ENCODE measurements around the gene MOCOS.

MOCOS gene

DNA sequence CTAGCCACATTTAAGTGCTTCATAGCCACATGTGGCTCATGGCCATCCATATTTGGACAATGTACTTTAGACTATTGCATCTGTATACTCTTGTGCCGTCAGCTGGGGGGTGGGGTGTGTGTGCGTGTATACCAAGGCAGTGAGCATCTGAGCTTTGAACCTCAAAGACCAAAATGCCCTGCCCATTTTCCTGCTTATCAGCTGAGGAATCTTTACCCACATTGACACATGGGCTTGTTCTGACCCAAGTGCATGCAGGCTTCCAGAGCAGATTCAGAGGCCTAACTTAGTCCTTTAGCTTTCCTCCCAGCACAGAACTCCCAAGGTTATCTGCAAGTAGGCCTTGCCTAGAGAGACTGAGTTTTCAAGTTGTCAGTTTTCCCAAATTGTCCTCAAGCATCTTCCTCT is 11.1 kb upstream of the MOCOS start:
- POLR2A ChIA-PET = interaction anchor here (0.6 kb wide), 1 partner anchor 26 kb away, joined by 3 read pairs; no protein-coding TSS in a partner anchor
- CTCF ChIA-PET = interaction anchor here (0.9 kb wide), 1 partner anchor 30 kb away, joined by 3 read pairs; no protein-coding TSS in a partner anchor
- DNase-seq (ENCODE audit: extremely low spot score) = no peak
- TF ChIP-seq, protein P1, sequence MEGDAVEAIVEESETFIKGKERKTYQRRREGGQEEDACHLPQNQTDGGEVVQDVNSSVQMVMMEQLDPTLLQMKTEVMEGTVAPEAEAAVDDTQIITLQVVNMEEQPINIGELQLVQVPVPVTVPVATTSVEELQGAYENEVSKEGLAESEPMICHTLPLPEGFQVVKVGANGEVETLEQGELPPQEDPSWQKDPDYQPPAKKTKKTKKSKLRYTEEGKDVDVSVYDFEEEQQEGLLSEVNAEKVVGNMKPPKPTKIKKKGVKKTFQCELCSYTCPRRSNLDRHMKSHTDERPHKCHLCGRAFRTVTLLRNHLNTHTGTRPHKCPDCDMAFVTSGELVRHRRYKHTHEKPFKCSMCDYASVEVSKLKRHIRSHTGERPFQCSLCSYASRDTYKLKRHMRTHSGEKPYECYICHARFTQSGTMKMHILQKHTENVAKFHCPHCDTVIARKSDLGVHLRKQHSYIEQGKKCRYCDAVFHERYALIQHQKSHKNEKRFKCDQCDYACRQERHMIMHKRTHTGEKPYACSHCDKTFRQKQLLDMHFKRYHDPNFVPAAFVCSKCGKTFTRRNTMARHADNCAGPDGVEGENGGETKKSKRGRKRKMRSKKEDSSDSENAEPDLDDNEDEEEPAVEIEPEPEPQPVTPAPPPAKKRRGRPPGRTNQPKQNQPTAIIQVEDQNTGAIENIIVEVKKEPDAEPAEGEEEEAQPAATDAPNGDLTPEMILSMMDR (IDR thresholded peaks at IDR 0.05; ENCODE audit: control extremely low read depth, extremely low read depth, low read depth, missing control alignments) = no peak

DNA sequence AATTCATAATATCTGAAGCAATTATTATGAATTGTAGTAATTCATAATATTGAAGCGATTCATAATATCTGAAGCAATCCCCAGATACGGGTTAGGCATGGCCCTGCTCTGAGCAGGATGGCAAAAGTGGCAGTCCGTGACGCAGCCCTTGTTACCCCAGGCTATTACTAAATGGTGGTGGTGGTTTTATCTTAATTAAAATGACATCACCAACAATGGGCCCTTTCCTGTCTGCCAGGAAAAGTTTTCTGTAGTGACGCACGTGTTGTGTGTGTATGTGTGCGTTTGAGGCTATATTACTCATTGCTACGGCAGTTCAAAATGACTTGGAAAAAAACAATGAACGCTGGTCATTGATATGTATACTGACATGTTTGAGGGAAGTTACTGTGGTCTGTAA is 10.6 kb upstream of the MOCOS start:
- no peak for DNase-seq (ENCODE audit: extremely low spot score)
- TF ChIP-seq, protein P1 (IDR thresholded peaks at IDR 0.05; ENCODE audit: control extremely low read depth, extremely low read depth, low read depth, missing control alignments) = no peak
- POLR2A ChIA-PET = no interaction called here
- CTCF ChIA-PET = interaction anchor here (0.9 kb wide), 1 partner anchor 30 kb away, joined by 3 read pairs; no protein-coding TSS in a partner anchor

DNA sequence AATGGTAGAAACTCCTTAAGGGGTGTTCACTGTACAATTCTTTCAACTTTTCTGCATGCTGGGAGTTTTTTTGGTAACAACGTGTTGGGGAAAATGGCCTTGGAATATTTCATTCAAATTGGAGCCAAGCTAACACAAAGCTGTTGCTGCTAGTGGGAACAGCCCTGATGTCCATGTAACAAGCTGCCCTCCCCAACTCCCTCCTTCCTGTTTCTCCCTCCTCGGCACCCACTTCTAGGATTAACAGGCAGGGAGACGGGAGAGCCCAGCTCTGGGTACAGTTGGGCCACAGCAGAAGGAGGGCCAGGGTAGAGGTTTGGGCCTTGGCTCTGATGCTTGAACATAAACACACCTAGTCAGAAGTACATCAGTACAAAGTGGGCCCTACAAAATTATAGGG is 9.4 kb upstream of the MOCOS start:
- ChIA-PET POLR2A (interaction anchor here (0.7 kb wide), 1 partner anchor 44 kb away, joined by 6 read pairs; no protein-coding TSS in a partner anchor), CTCF (no interaction called here)
- TF ChIP-seq, protein P1 (IDR thresholded peaks at IDR 0.05; ENCODE audit: control extremely low read depth, extremely low read depth, low read depth, missing control alignments) = no peak
- no peak for DNase-seq (ENCODE audit: extremely low spot score)

DNA sequence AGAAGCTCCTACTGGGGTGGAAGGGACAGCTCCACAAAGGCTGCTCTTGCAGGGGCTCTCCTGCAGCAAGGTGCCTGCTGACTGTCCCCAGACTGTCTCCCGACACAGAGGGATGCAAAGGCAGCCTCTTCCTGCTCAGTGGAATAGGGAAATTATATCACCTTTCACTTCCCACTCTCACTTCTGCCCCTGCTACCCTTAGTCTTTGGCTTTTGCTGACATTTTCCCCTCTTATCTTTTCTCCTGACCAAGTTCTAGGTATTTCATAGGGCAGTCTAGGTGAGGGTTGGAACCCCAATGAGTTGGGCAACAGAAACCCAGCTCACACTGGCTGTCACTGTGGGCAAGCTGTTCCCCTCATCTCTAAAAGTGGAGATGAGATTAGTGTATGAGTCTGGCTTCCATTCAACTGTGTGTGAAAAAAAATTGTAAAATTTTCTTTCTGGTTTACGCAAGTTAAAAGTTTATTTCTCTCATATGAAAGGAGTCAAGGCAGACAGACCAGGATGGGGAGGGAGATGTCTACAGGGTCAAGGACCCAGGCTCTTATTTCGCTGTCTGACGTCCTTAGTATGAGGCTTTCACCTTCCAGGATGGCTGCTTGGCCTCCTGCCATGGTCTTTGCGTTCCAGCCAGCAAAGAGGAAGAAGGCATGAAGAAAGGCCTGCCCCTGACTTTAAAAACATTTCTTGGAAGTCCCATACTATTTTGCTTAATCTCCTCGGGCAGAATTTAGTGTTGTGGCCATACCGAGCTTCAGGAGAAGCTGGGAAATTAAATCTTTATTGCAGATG is 7.5 kb upstream of the MOCOS start:
- POLR2A ChIA-PET = no interaction called here
- CTCF ChIA-PET = no interaction called here

DNA sequence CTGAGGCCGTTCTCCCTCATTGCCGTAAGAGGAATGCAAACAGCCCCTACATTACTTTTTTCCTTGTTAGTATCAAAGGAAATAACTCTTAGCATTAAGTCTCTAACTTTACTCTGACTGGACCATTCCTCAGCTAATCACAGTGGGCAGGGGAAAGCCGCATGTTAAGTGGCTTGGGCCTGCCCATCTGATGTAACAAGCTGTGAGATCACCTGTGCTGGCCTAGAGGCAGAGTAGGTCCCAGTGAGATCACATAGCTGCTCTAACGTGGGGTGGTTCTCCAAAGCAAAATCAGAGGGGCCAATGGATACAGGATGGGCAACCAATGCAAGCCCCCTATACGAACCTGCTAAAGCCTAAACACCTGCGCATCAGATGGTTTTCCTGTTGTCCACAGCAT is 5.9 kb upstream of the MOCOS start:
- no peak for DNase-seq (ENCODE audit: extremely low spot score)
- ChIA-PET CTCF (interaction anchor here (0.8 kb wide), 1 partner anchor 103 kb away, joined by 3 read pairs; no protein-coding TSS in a partner anchor), POLR2A (no interaction called here)
- TF ChIP-seq, protein P1 (IDR thresholded peaks at IDR 0.05; ENCODE audit: control extremely low read depth, extremely low read depth, low read depth, missing control alignments) = no peak

More for the DNA sequence above, 7.5 kb upstream of the MOCOS start:
- no peak for DNase-seq (ENCODE audit: extremely low spot score)
- TF ChIP-seq, protein P1 (IDR thresholded peaks at IDR 0.05; ENCODE audit: control extremely low read depth, extremely low read depth, low read depth, missing control alignments) = no peak

DNA sequence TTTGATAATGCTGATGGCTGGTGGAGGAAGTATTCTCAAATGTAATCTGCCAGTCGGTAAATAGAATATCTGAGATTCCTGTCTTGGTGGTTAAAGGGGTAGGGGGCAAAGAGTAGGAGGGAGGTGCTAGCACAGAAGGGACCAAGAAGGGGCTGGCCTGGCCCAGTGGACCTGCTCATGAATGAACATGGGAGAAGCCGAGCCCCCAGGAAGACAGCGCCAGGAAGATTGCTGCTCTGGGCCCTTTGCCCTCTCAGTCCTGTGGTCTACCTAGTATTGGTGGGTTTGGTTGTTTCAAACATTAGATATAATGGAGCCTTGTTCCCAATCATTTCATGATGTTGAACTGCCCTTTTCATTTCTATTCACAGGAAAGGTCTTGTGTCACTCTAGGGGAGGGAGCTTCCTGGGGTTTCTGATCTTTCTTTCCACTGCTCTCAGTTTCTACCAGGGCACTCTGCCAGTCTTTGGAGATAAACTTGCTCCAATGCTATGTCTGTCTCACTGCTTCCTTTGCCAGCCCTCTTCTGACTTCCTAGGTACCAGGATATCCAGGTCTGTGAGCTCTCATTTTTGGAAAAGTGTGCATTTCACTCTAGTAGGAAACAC is 5.3 kb upstream of the MOCOS start:
- no peak for DNase-seq (ENCODE audit: extremely low spot score)
- TF ChIP-seq, protein P1 (IDR thresholded peaks at IDR 0.05; ENCODE audit: control extremely low read depth, extremely low read depth, low read depth, missing control alignments) = no peak
- CTCF ChIA-PET = interaction anchor here (0.8 kb wide), 1 partner anchor 102 kb away, joined by 3 read pairs; no protein-coding TSS in a partner anchor
- POLR2A ChIA-PET = interaction anchor here (0.6 kb wide), 1 partner anchor 297 kb away, joined by 5 read pairs; no protein-coding TSS in a partner anchor

All from GM10248 (cell line).